ENCODE results near the gene DPAGT1.

Gene DPAGT1

GRCh38 chr11:119126675-119127268, 25.1 kb upstream of the DPAGT1 start:
- Histone ChIP-seq H3K4me1 (ENCODE audit: insufficient read depth, low read length) (peaks cover 4% of the 10 kb centered on the region; the same call in 1 of the 2 replicates), H3K9ac (ENCODE audit: low read depth, low read length) (no peak overlapping the region), H3K9me3 (ENCODE audit: insufficient read depth, low read depth, low read length) (no peaks in the 10 kb centered on the region), H3K4me3 (ENCODE audit: low read length) (no peak overlapping the region), H3K27ac (ENCODE audit: low read depth, low read length) (no peak overlapping the region), H3K27me3 (ENCODE audit: insufficient read depth, low read length) (no peaks in the 10 kb centered on the region), H3K36me3 (ENCODE audit: insufficient read depth, low read length) (peaks cover 45% of the 10 kb centered on the region)
- WGBS: 94% methylated on average over 4 of the region's 5 CpGs

DNA sequence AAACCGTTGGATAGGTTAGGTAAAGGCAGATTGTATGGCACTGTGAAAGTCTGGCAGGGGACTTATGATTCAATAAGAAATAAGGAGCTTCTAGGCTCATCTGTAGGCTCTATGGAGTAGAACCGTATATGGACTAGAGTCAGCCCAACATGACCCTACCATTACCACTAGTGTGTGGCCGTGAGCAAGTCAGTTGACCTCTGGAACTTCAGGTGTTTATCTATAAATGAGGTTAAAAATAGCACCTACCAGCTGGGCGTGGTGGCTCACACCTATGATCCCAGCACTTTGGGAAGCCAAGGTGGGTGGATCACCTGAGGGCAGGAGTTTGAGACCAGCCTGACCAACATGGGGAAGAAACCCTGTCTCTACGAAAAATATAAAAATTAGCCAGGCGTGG, 24.2 kb upstream of the DPAGT1 start:
- Histone ChIP-seq H3K27ac (ENCODE audit: low read depth, low read length) (no peak overlapping the region), H3K9ac (ENCODE audit: low read depth, low read length) (no peak overlapping the region), H3K4me1 (ENCODE audit: insufficient read depth, low read length) (peaks cover 4% of the 10 kb centered on the region; the same call in 1 of the 2 replicates), H3K27me3 (ENCODE audit: insufficient read depth, low read length) (no peaks in the 10 kb centered on the region), H3K4me3 (ENCODE audit: low read length) (no peak overlapping the region), H3K36me3 (ENCODE audit: insufficient read depth, low read length) (peaks cover 37% of the 10 kb centered on the region), H3K9me3 (ENCODE audit: insufficient read depth, low read depth, low read length) (no peaks in the 10 kb centered on the region)
- 93% methylated on average over 6 of the region's 6 CpGs for WGBS

- under 1% methylated on average over 20 of the region's 20 CpGs for WGBS
- peaks cover 4% of the 10 kb centered on the region; the same call in 1 of the 2 replicates for H3K4me1 ChIP-seq (ENCODE audit: insufficient read depth, low read length)
- H3K9ac ChIP-seq (ENCODE audit: low read depth, low read length): peak overlapping the region; percentile 88
- H3K9me3 ChIP-seq (ENCODE audit: insufficient read depth, low read depth, low read length): no peaks in the 10 kb centered on the region
- H3K4me3 ChIP-seq (ENCODE audit: low read length): peak overlapping the region; percentile 97
- no peaks in the 10 kb centered on the region for H3K27me3 ChIP-seq (ENCODE audit: insufficient read depth, low read length)
- H3K36me3 ChIP-seq (ENCODE audit: insufficient read depth, low read length): peaks cover 11% of the 10 kb centered on the region
- peak overlapping the region; percentile 48; the same call in 1 of the 2 replicates for H3K27ac ChIP-seq (ENCODE audit: low read depth, low read length)
Observed at GRCh38 chr11:119121811-119122124, 20.1 kb upstream of the DPAGT1 start.

DNA sequence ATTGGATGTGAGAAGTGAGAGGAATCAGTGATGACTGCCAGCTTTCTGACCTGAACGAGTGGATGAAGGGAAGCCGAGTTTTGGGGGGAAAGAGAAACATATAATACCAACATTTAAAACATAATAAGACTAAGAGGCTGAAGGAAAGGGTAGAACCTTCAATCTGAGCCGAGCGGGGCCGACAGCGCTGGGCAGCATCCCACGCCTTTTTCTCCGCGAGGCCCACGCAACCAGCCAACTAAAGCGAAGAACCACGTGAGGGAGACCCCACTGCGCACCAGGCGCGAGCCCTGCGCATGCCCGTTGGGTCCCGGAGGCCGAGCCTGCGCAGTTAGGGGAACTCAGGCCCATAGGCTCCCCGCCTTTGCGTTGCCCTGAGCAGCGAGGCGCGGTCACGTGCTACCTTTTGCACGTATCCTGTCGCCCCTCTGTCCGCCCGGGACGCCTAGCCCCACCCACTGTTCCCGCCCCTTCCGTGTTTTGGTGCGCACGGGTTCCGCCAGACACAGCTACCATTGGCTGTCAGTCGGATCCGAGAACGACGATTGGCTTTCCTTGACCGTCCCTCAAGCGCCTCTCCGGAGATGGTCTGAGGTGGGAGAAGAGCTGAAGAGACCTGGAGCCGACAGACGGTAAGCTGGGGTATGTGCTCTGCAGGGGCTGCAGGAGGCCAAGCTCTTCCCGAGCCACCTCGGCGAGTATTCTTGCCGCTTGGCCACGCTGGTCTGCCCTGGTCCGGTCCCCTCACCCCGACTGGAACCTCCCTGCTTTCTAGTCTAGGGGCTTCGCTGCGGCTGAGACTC, 19.6 kb upstream of the DPAGT1 start, which contains the start of gene HINFP:
Gene HINFP, plus strand, starts transcription at position 573 of the 803 bp plus-strand sequence. CDS start 5,365 bp downstream, outside the sequence.
- H3K36me3 ChIP-seq (ENCODE audit: insufficient read depth, low read length): peaks cover 10% of the 10 kb centered on the region
- peak within 1 kb of the TSS; percentile 48 for H3K27ac ChIP-seq (ENCODE audit: low read depth, low read length)

DNA sequence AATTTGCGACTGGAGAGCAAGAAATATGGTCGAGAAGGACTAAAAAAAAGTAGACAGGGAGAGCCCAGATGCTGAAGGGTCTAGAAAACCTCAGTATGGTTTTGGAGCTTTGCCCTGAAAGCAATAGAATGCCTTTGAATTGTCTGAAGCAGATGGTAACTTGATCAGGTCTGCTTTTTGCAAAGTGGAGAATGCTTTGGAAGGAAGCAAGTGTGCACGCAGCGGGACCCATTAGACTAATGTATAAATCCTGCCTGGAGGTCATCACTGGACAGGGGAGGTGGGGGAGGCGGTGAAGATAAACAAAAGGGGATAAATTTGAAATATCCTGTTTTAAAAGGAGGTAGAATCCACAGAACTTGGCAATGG, 19.0 kb upstream of the DPAGT1 start:
- peak overlapping the region; percentile 76 for H3K9ac ChIP-seq (ENCODE audit: low read depth, low read length)
- H3K27ac ChIP-seq (ENCODE audit: low read depth, low read length): no peak overlapping the region; the same call in 1 of the 2 replicates
- peaks cover 4% of the 10 kb centered on the region; the same call in 1 of the 2 replicates for H3K4me1 ChIP-seq (ENCODE audit: insufficient read depth, low read length)
- WGBS: 62% methylated on average over 5 of the region's 5 CpGs
- no peaks in the 10 kb centered on the region for H3K9me3 ChIP-seq (ENCODE audit: insufficient read depth, low read depth, low read length)
- peaks cover 10% of the 10 kb centered on the region for H3K36me3 ChIP-seq (ENCODE audit: insufficient read depth, low read length)
- H3K27me3 ChIP-seq (ENCODE audit: insufficient read depth, low read length): no peaks in the 10 kb centered on the region
- H3K4me3 ChIP-seq (ENCODE audit: low read length): peak overlapping the region; percentile 65

More for the DNA sequence above, 19.6 kb upstream of the DPAGT1 start, which contains the start of gene HINFP:
- Histone ChIP-seq H3K4me1 (ENCODE audit: insufficient read depth, low read length) (peaks cover 4% of the 10 kb centered on the region; the same call in 1 of the 2 replicates), H3K4me3 (ENCODE audit: low read length) (peak within 1 kb of the TSS; percentile 97), H3K9me3 (ENCODE audit: insufficient read depth, low read depth, low read length) (no peaks in the 10 kb centered on the region), H3K9ac (ENCODE audit: low read depth, low read length) (peak within 1 kb of the TSS; percentile 88), H3K27me3 (ENCODE audit: insufficient read depth, low read length) (no peaks in the 10 kb centered on the region)
- under 1% methylated on average over 53 of the region's 54 CpGs for WGBS

GRCh38 chr11:119118946-119119345, 17.3 kb upstream of the DPAGT1 start:
- WGBS: no CpG with 5 or more reads among the region's 1 CpG
- H3K27ac ChIP-seq (ENCODE audit: low read depth, low read length): no peak overlapping the region
- peaks cover 4% of the 10 kb centered on the region; the same call in 1 of the 2 replicates for H3K4me1 ChIP-seq (ENCODE audit: insufficient read depth, low read length)
- no peaks in the 10 kb centered on the region for H3K9me3 ChIP-seq (ENCODE audit: insufficient read depth, low read depth, low read length)
- no peak overlapping the region for H3K4me3 ChIP-seq (ENCODE audit: low read length)
- peaks cover 3% of the 10 kb centered on the region for H3K36me3 ChIP-seq (ENCODE audit: insufficient read depth, low read length)
- H3K27me3 ChIP-seq (ENCODE audit: insufficient read depth, low read length): no peaks in the 10 kb centered on the region
- H3K9ac ChIP-seq (ENCODE audit: low read depth, low read length): no peak overlapping the region

DNA sequence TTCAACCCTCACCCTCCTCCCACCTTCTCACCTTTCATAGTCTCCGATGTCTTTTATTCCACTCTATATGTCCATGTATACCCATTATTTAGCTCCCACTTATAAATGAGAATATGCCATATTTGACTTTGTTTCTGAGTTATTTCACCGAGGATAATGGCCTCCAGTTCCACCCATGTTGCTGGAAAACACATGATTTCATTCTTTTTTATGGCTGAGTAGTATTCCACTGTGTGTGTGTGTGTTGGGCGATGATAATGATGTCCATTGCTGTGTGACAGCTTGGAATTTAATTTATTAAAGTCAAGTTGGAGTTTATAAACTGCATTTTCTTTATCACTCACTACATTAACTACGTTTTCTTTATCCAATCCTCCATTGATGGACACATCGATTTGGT, 16.6 kb upstream of the DPAGT1 start:
- 88% methylated on average over 4 of the region's 5 CpGs for WGBS
- H3K4me3 ChIP-seq (ENCODE audit: low read length): no peak overlapping the region
- H3K9ac ChIP-seq (ENCODE audit: low read depth, low read length): no peak overlapping the region
- no peaks in the 10 kb centered on the region for H3K27me3 ChIP-seq (ENCODE audit: insufficient read depth, low read length)
- H3K9me3 ChIP-seq (ENCODE audit: insufficient read depth, low read depth, low read length): no peaks in the 10 kb centered on the region
- peaks cover 8% of the 10 kb centered on the region; the same call in 1 of the 2 replicates for H3K4me1 ChIP-seq (ENCODE audit: insufficient read depth, low read length)
- no peak overlapping the region for H3K27ac ChIP-seq (ENCODE audit: low read depth, low read length)
- no peaks in the 10 kb centered on the region; the same call in 1 of the 2 replicates for H3K36me3 ChIP-seq (ENCODE audit: insufficient read depth, low read length)

DNA sequence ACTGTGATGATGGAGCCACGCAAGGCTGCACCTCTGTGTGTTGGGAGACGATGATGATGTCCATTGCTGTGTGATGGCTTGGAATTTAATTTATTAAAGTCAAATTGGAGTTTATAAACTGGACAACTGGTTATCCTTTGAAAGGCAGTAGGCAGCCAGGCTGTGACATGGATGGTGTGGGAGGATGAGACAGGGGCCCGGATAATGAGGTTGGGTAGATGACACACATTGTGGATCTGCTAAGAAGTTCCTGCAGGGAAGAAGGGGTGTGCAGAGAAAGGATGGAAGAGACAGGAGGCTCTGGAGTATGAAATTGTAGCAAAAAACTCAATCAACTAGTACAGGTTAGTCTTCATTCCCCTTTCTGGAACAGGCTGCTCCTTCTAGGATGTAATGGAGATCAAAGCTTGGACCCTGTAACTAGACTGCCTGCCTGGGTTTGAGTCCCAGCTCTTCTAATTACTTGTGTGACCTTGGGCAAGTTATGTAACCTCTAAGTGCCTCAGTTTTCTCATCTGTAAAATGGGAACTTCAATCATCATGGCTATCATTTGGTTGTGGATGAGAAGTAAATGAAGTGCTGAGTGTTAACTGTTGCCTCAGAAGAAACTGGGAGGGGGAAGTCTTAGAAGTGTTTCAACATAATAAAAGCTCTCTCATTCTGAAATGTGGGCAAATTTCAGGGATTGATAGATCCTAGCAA, 15.5 kb upstream of the DPAGT1 start:
- H3K4me3 ChIP-seq (ENCODE audit: low read length): no peak overlapping the region
- WGBS: 88% methylated on average over 3 of the region's 3 CpGs
- H3K36me3 ChIP-seq (ENCODE audit: insufficient read depth, low read length): no peaks in the 10 kb centered on the region; the same call in 1 of the 2 replicates
- no peak overlapping the region for H3K27ac ChIP-seq (ENCODE audit: low read depth, low read length)
- no peak overlapping the region for H3K9ac ChIP-seq (ENCODE audit: low read depth, low read length)
- H3K27me3 ChIP-seq (ENCODE audit: insufficient read depth, low read length): no peaks in the 10 kb centered on the region
- no peaks in the 10 kb centered on the region for H3K9me3 ChIP-seq (ENCODE audit: insufficient read depth, low read depth, low read length)
- H3K4me1 ChIP-seq (ENCODE audit: insufficient read depth, low read length): peaks cover 4% of the 10 kb centered on the region; the same call in 1 of the 2 replicates

- Histone ChIP-seq H3K27me3 (ENCODE audit: insufficient read depth, low read length) (no peaks in the 10 kb centered on the region), H3K4me3 (ENCODE audit: low read length) (no peak overlapping the region), H3K27ac (ENCODE audit: low read depth, low read length) (no peak overlapping the region), H3K36me3 (ENCODE audit: insufficient read depth, low read length) (no peaks in the 10 kb centered on the region; the same call in 1 of the 2 replicates), H3K9me3 (ENCODE audit: insufficient read depth, low read depth, low read length) (no peaks in the 10 kb centered on the region), H3K9ac (ENCODE audit: low read depth, low read length) (no peak overlapping the region), H3K4me1 (ENCODE audit: insufficient read depth, low read length) (peaks cover 3% of the 10 kb centered on the region; the same call in 1 of the 2 replicates)
- WGBS: 83% methylated on average over 5 of the region's 5 CpGs
Observed at GRCh38 chr11:119116601-119117000, 14.9 kb upstream of the DPAGT1 start.

DNA sequence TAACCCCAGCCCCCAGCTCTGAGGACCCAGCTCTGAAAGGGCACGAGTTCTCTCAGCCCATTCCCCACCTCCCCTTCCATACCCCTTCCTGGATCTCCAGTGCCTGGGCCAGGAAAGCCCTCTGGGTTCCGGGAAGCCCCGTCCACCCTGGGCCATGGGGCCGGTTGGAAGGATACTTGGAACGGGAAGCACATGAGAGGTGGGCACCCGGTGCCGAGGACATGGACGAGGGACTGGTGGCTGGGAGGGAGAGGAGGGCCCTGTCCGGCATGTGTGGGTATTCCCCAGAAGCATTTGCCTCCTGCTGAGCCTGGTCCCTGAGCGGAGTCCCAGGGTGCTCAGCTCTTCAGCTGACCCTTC, 14.6 kb upstream of the DPAGT1 start:
- Histone ChIP-seq H3K27me3 (ENCODE audit: insufficient read depth, low read length) (no peaks in the 10 kb centered on the region), H3K9me3 (ENCODE audit: insufficient read depth, low read depth, low read length) (no peaks in the 10 kb centered on the region), H3K27ac (ENCODE audit: low read depth, low read length) (no peak overlapping the region), H3K36me3 (ENCODE audit: insufficient read depth, low read length) (no peaks in the 10 kb centered on the region; the same call in 1 of the 2 replicates), H3K9ac (ENCODE audit: low read depth, low read length) (no peak overlapping the region), H3K4me1 (ENCODE audit: insufficient read depth, low read length) (peaks cover 3% of the 10 kb centered on the region; the same call in 1 of the 2 replicates), H3K4me3 (ENCODE audit: low read length) (no peak overlapping the region)
- 93% methylated on average over 9 of the region's 10 CpGs for WGBS

Data from HUES64 (cell line).